IMR-90 (cell line): ENCODE data around the gene HEATR3. TPM values are rescaled to one million over a fixed set of nuclear protein-coding genes. Genes with fewer than 3 reads are reported as not detected.

ENCODE experiments used
- ATAC-seq: fragments of 200-7000 bp; cut with Tn5 transposase; 2 replicates; pipeline ENCODE4 v1.9.1; 2020; ENCODE audit warnings: low read depth, mild to moderate bottlenecking, moderate library complexity
- BruUV-seq: library from RNA; stranded (reverse); fragments of 400-500 nt; replicated peaks from 2 replicates; lab custom pipeline; 2021; lab: Mats Ljungman, UMichigan
- CTCF ChIA-PET: fragments of 300-600 bp; formaldehyde crosslinking; extraction: SDS; loops from one replicate; lab custom pipeline; 2021; ENCODE audit warnings: antibody characterized with exemption; lab: Yijun Ruan, JAX
- POLR2A ChIA-PET: fragments of 300-600 bp; sonication (Branson Sonifier 250); formaldehyde crosslinking; loops from one replicate; lab custom pipeline; 2022; ENCODE audit warnings: antibody characterized with exemption; ENCODE audit not compliant: unreplicated experiment; lab: Charles Lee
- DNase-seq: peaks from one replicate; pipeline ENCODE4 v3.0.0; 2013
- H2AFZ ChIP-seq: replicated peaks from 2 replicates; pipeline ENCODE3; 2013; ENCODE audit warnings: low read length, mild to moderate bottlenecking; ENCODE audit not compliant: poor library complexity
- H2AK5ac ChIP-seq: 2 replicates; pipeline ENCODE4 v1.6.1; 2013; ENCODE audit warnings: low read depth, low read length, inconsistent platforms
- H2AK9ac ChIP-seq: replicated peaks from 2 replicates; pipeline ENCODE3; 2013; ENCODE audit warnings: mild to moderate bottlenecking, low read depth, low read length, moderate library complexity; ENCODE audit not compliant: poor library complexity
- H2BK120ac ChIP-seq: 2 replicates; pipeline ENCODE4 v1.6.1; 2013; ENCODE audit warnings: low read depth, low read length, inconsistent platforms
- H2BK15ac ChIP-seq: 3 replicates; pipeline ENCODE4 v1.6.1; 2013; ENCODE audit warnings: low read depth, low read length, inconsistent platforms
- H2BK20ac ChIP-seq: 2 replicates; pipeline ENCODE4 v1.6.1; 2013; ENCODE audit warnings: low read depth, mild to moderate bottlenecking, inconsistent platforms, low read length, moderate library complexity
- H2BK5ac ChIP-seq: 2 replicates; pipeline ENCODE4 v1.6.1; 2013; ENCODE audit warnings: mild to moderate bottlenecking, low read depth, low read length, inconsistent platforms; ENCODE audit not compliant: poor library complexity, severe bottlenecking
- H3K14ac ChIP-seq: replicated peaks from 2 replicates; pipeline ENCODE4 v1.6.1; 2013; ENCODE audit warnings: low read depth, low read length, inconsistent platforms
- H3K18ac ChIP-seq: 2 replicates; pipeline ENCODE4 v1.6.1; 2013; ENCODE audit warnings: low read depth, low read length, control low read depth
- H3K23ac ChIP-seq: 2 replicates; pipeline ENCODE4 v1.6.1; 2013; ENCODE audit warnings: low read depth, low read length, inconsistent platforms
- H3K27ac ChIP-seq: 2 replicates; pipeline ENCODE4 v1.5.1; 2013; ENCODE audit warnings: mild to moderate bottlenecking, control low read depth, low read length; ENCODE audit not compliant: insufficient read depth
- H3K27me3 ChIP-seq: 2 replicates; pipeline ENCODE4 v1.6.1; 2013; ENCODE audit warnings: low read length; ENCODE audit not compliant: control insufficient read depth, insufficient read depth
- H3K36me3 ChIP-seq: 2 replicates; pipeline ENCODE4 v1.6.1; 2013; ENCODE audit warnings: low read length, mixed read lengths; ENCODE audit not compliant: control insufficient read depth, insufficient read depth
- H3K4ac ChIP-seq: 2 replicates; pipeline ENCODE4 v1.6.1; 2013; ENCODE audit warnings: low read depth, low read length, inconsistent platforms
- H3K4me1 ChIP-seq: 2 replicates; pipeline ENCODE4 v1.6.1; 2013; ENCODE audit warnings: low read length, mixed read lengths; ENCODE audit not compliant: control insufficient read depth, insufficient read depth
- H3K4me2 ChIP-seq: 2 replicates; pipeline ENCODE4 v1.6.1; 2013; ENCODE audit warnings: low read depth, mild to moderate bottlenecking, control low read depth, low read length, moderate library complexity
- H3K4me3 ChIP-seq: 2 replicates; pipeline ENCODE4 v1.5.1; 2013; ENCODE audit warnings: low read depth, mild to moderate bottlenecking, control low read depth, low read length, moderate library complexity; ENCODE audit not compliant: insufficient read depth
- H3K56ac ChIP-seq: 2 replicates; pipeline ENCODE4 v1.6.1; 2013; ENCODE audit warnings: low read length, inconsistent platforms; ENCODE audit not compliant: insufficient read depth; ENCODE audit errors: extremely low read depth
- H3K79me1 ChIP-seq, 2 experiments: 2 replicates each; pipeline ENCODE4 v1.6.1; 2013; ENCODE audit warnings: low read length in 2 of 2, inconsistent platforms in 1 of 2, low read depth in 1 of 2
- H3K9ac ChIP-seq: 2 replicates; pipeline ENCODE4 v1.6.1; 2013; ENCODE audit warnings: low read depth, low read length, control low read depth
- H3K9me1 ChIP-seq: 2 replicates; pipeline ENCODE4 v1.6.1; 2013; ENCODE audit warnings: low read length, inconsistent platforms; ENCODE audit not compliant: insufficient read depth
- H3K9me3 ChIP-seq: 2 replicates; pipeline ENCODE4 v1.6.1; 2013; ENCODE audit warnings: low read length; ENCODE audit not compliant: control insufficient read depth, insufficient read depth
- H4K20me1 ChIP-seq: 2 replicates; pipeline ENCODE4 v1.6.1; 2013; ENCODE audit warnings: low read length, inconsistent platforms; ENCODE audit not compliant: insufficient read depth
- H4K5ac ChIP-seq: 2 replicates; pipeline ENCODE4 v1.6.1; 2013; ENCODE audit warnings: mild to moderate bottlenecking, low read depth, low read length, control low read depth
- H4K8ac ChIP-seq, 2 experiments: 2 replicates each; pipeline ENCODE4 v1.6.1; 2013; ENCODE audit warnings: low read depth in 2 of 2, low read length in 2 of 2, control low read depth in 1 of 2, inconsistent platforms in 1 of 2
- H4K91ac ChIP-seq: 2 replicates; pipeline ENCODE4 v1.6.1; 2013; ENCODE audit warnings: low read depth, low read length, inconsistent platforms; ENCODE audit not compliant: insufficient read depth
- BHLHE40 ChIP-seq: fragments of 150-350 bp; IDR thresholded peaks from 2 replicates; pipeline ENCODE4 v1.6.1; 2016; ENCODE audit warnings: mild to moderate bottlenecking, low read depth, low read length
- CEBPB ChIP-seq: IDR thresholded peaks from 2 replicates; pipeline ENCODE4 v1.6.1; 2012; ENCODE audit warnings: low read depth, low read length, improper control_type of control experiment
- FOS ChIP-seq: fragments of 150-350 bp; IDR thresholded peaks from 2 replicates; pipeline ENCODE4 v1.6.1; 2016; ENCODE audit warnings: low read depth, low read length
- MAFK ChIP-seq: IDR thresholded peaks from 2 replicates; pipeline ENCODE4 v1.6.1; 2012; ENCODE audit warnings: low read depth, low read length, improper control_type of control experiment
- MAZ ChIP-seq: IDR thresholded peaks from 2 replicates; pipeline ENCODE4 v1.6.1; 2012; ENCODE audit warnings: low read depth, mild to moderate bottlenecking, low read length, improper control_type of control experiment, moderate library complexity, borderline replicate concordance
- NFE2L2 ChIP-seq: fragments of 150-350 bp; IDR thresholded peaks from 2 replicates; pipeline ENCODE4 v1.6.1; 2016; ENCODE audit warnings: low read depth, mild to moderate bottlenecking, low read length
- RAD21 ChIP-seq: IDR thresholded peaks from 2 replicates; pipeline ENCODE4 v1.6.1; 2012; ENCODE audit warnings: low read length, improper control_type of control experiment
- RCOR1 ChIP-seq: IDR thresholded peaks from 2 replicates; pipeline ENCODE4 v1.6.1; 2012; ENCODE audit warnings: mild to moderate bottlenecking, low read length, improper control_type of control experiment; ENCODE audit not compliant: insufficient replicate concordance
- USF2 ChIP-seq: fragments of 150-350 bp; IDR thresholded peaks from 2 replicates; pipeline ENCODE4 v1.6.1; 2017; ENCODE audit warnings: mild to moderate bottlenecking, antibody characterized with exemption, low read length, low read depth
- WGBS, 2 experiments: methylation state at CpG; one replicate each; pipeline versions ENCODE4 v1.1.5 to v1.1.7; 2013; ENCODE audit warnings: missing lambda C conversion rate in 2 of 2; ENCODE audit not compliant: insufficient read length in 1 of 2; ENCODE audit errors: extremely low coverage in 2 of 2; 5-methylcytosine and 5-hydroxymethylcytosine counted together
- dilution Hi-C: fragments of 300-500 bp; cut with HindIII; formaldehyde crosslinking; loops from one replicate; pipeline ENCODE4 v1.14.3; 2018; ENCODE audit warnings: low sequenced_read_pairs; ENCODE audit not compliant: unreplicated experiment
- in situ Hi-C: fragments of 300-500 bp; cut with MboI; formaldehyde crosslinking; loops from 3 replicates; pipeline ENCODE4 v1.14.3; 2019; ENCODE audit warnings: low sequenced_read_pairs, inconsistent platforms, mixed read lengths
- intact Hi-C: fragments of 100-400 bp; cut with micrococcal nuclease; formaldehyde crosslinking; loops from 2 replicates; pipeline ENCODE4 v1.10.0; 2022
- polyA plus RNA-seq, 3 experiments: library from polyadenylated mRNA; depleted of rRNA; stranded (reverse); fragments of >200 nt; gene quantifications; 2 replicates each; pipeline ENCODE4 v1.2.3, GENCODE V29; 2012; ENCODE audit warnings: low replicate concordance in 1 of 3
- total RNA-seq: library from RNA; depleted of rRNA; stranded (reverse); fragments of >200 nt; gene quantifications from 2 replicates; pipeline ENCODE4 v1.2.3, GENCODE V29; 2012
- TF ChIP-seq, protein P1 (sequence below): fragments of 150-350 bp; IDR thresholded peaks from 2 replicates; pipeline ENCODE4 v1.6.1; 2016; ENCODE audit warnings: low read depth, mild to moderate bottlenecking, low read length, moderate library complexity, borderline replicate concordance

The HEATR3 gene
- total and polyA plus RNA-seq, 2 of the 4 experiments (the other 2 are of a cell fraction), result 9.4 to 21.1 TPM

DNA sequence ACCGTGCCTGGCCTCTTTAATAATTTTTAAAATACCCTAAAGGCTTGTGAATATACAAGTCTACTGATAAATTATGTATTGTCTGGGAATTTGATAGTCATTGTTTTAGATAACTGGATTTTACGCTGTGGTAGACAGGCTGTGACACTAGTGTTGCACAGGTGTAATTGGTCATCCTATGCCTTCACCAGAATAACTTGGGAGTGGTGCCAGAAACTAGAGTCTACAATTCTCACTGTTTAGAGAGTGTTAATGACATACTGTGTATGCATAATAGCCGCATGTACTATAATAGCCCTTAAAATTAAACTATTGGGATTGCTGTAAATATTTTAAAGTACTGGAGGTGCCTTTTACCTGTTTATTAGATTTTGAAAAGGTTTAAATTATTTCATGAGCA lies 29.3 kb upstream of the HEATR3 start:
- Histone ChIP-seq H2BK20ac (no peak overlapping the region), H2AFZ (no peak overlapping the region), H3K36me3 (peaks cover 13% of the 10 kb centered on the region), H3K56ac (no peak overlapping the region), H3K4me3 (no peak overlapping the region), H2AK9ac (no peak overlapping the region), H4K91ac (no peak overlapping the region), H2BK120ac (no peak overlapping the region), H3K27ac (no peak overlapping the region), H3K4me1 (no peaks in the 10 kb centered on the region), H4K5ac (no peak overlapping the region), H2BK5ac (no peak overlapping the region), H3K4ac (no peak overlapping the region), H3K23ac (no peak overlapping the region), H2BK15ac (no peak overlapping the region), H3K79me1 (peaks cover 0 to 11% of the 10 kb centered on the region in 2 experiments; a peak in 2 of 4 replicates), H3K9ac (no peak overlapping the region), H3K14ac (no peak overlapping the region), H3K27me3 (no peaks in the 10 kb centered on the region), H3K4me2 (no peak overlapping the region), H4K20me1 (no peaks in the 10 kb centered on the region), H3K18ac (no peak overlapping the region), H3K9me1 (no peaks in the 10 kb centered on the region; the same call in 1 of the 2 replicates), H3K9me3 (no peaks in the 10 kb centered on the region), H2AK5ac (no peak overlapping the region), H4K8ac (no peak overlapping the region)
- DNase-seq (no peak), ATAC-seq (no peak)
- dilution Hi-C loops, result no loop called here
- no CpG with 5 or more reads among the region's 3 CpGs for WGBS, 2 experiments
- ChIA-PET CTCF (interaction anchor here (0.8 to 3.5 kb wide), 2 partner anchors 12 to 25 kb away, joined by 3 to 13 read pairs; partner anchors contain the start of gene CNEP1R1), POLR2A (no interaction called here)
- in situ Hi-C loops, result no loop called here
- no TSS peak for BruUV-seq
- TF ChIP-seq MAZ (no peak), BHLHE40 (no peak), RAD21 (no peak), CEBPB (no peak), NFE2L2 (no peak), FOS (no peak), RCOR1 (no peak), USF2 (no peak), MAFK (no peak)
- TF ChIP-seq, protein P1, sequence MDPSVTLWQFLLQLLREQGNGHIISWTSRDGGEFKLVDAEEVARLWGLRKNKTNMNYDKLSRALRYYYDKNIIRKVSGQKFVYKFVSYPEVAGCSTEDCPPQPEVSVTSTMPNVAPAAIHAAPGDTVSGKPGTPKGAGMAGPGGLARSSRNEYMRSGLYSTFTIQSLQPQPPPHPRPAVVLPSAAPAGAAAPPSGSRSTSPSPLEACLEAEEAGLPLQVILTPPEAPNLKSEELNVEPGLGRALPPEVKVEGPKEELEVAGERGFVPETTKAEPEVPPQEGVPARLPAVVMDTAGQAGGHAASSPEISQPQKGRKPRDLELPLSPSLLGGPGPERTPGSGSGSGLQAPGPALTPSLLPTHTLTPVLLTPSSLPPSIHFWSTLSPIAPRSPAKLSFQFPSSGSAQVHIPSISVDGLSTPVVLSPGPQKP, result no peak
- intact Hi-C loops, result no loop called here
